Gastrocnemius medialis (tissue), 4 donors: ENCODE measurements around the gene TOB2. TPM values are rescaled to one million over a fixed set of nuclear protein-coding genes. Genes with fewer than 3 reads are reported as not detected.

Experiments
- ATAC-seq, 2 donors: fragments of 150-250 bp; one replicate each; pipeline ENCODE4 v1.9.1; 2016
- DNase-seq, 2 donors: peaks; one replicate each; pipeline ENCODE4 v3.0.0-alpha.2; 2019
- H3K27ac ChIP-seq, 4 donors: fragments of 200-600 bp; sonication (generic); 1 replicate in 1 of 4; 2 replicates in 3 of 4; pipeline ENCODE4 v1.5.1; 2016 to 2018; ENCODE audit warnings: mild to moderate bottlenecking in 2 of 4, moderate library complexity in 1 of 4
- H3K27me3 ChIP-seq, 3 donors: fragments of 200-600 bp; sonication (generic) in 2 of 3; 1 replicate in 1 of 3; 2 replicates in 2 of 3; pipeline versions ENCODE4 v1.5.1 to v1.6.0; 2016 to 2019; ENCODE audit warnings: mild to moderate bottlenecking in 1 of 3, moderate library complexity in 1 of 3
- H3K36me3 ChIP-seq, 2 donors: fragments of 200-600 bp; sonication (generic) in 1 of 2; one replicate each; pipeline ENCODE4 v1.5.1; 2017 to 2018
- H3K4me1 ChIP-seq, 2 donors: fragments of 200-600 bp; sonication (generic) in 1 of 2; one replicate each; pipeline ENCODE4 v1.5.1; 2016 to 2017; ENCODE audit warnings: mild to moderate bottlenecking in 2 of 2
- H3K4me3 ChIP-seq, 4 donors: fragments of 200-600 bp; sonication (generic) in 3 of 4; 1 replicate in 1 of 4; 2 replicates in 3 of 4; pipeline ENCODE4 v1.5.1; 2016 to 2019; ENCODE audit warnings: mild to moderate bottlenecking in 2 of 4
- H3K9me3 ChIP-seq, 3 donors: fragments of 200-600 bp; sonication (generic) in 2 of 3; 1 replicate in 1 of 3; 2 replicates in 2 of 3; pipeline ENCODE4 v1.5.1; 2016 to 2019
- CTCF ChIP-seq, 5 experiments: fragments of 450-650 bp in 3 of 5; fragments of 200-600 bp in 2 of 5; sonication (generic) in 2 of 5; IDR thresholded peaks in 4 of 5; conservative IDR thresholded peaks in 1 of 5; 1 replicate in 4 of 5; 2 replicates in 1 of 5; pipeline ENCODE4 v1.5.1; 2016 to 2019; ENCODE audit warnings: antibody characterized with exemption in 5 of 5, mild to moderate bottlenecking in 3 of 5, moderate library complexity in 3 of 5
- POLR2A ChIP-seq, 2 donors: fragments of 450-650 bp; IDR thresholded peaks; one replicate each; pipeline ENCODE4 v1.6.1; 2017; ENCODE audit warnings: antibody characterized with exemption in 2 of 2, mild to moderate bottlenecking in 2 of 2, moderate library complexity in 2 of 2
- in situ Hi-C, 4 donors: fragments of 200-750 bp; cut with MboI; loops; one replicate each; pipeline versions ENCODE4 v1.15.0 to v1.8.0; 2017; ENCODE audit warnings: low sequenced_read_pairs in 4 of 4
- intact Hi-C: fragments of 100-400 bp; cut with DNase I; formaldehyde crosslinking; loops from one replicate; pipeline ENCODE4 v1.15.1; 2023; ENCODE audit warnings: low total_unique reads
- total RNA-seq, 4 donors: library from RNA; depleted of rRNA; stranded (reverse); fragments of >200 nt; gene quantifications; one replicate each; pipeline versions ENCODE4 v1.1.0 to v1.2.3, GENCODE V29; 2016

Gene TOB2
- total RNA-seq, 4 donors from 2014 or later, result 48.1 to 93.6 (median 65.7) TPM

DNA sequence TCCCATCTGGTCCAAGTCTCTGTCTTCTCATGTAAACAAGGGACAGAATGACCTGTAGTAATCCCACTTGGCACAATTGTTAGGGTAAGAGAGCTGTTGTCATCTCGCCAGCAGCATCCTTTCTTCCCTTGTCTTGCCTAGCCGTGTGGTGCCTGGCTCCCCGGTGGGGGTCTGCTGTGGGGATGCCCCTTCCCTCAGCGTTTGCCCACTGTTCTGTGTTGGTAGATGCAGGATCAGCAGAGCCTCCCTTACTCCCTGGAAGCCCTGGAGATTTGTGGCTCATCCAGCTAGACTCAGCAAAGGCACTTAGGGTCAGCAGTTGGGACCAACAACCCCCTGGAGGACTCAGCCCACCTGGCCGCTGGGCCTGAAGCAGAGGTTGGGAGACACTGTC, 35.3 kb upstream of the TOB2 start:
- H3K4me1 ChIP-seq, result peaks cover 82 to 83% of the 10 kb centered on the region in 2 donors
- DNase-seq (peak in 1 of 2 donors; percentile 45), ATAC-seq (no peak)
- no peaks in the 10 kb centered on the region for H3K9me3 ChIP-seq
- in situ Hi-C loops (no loop called here), intact Hi-C loops (no loop called here)
- peak overlapping the region; percentile 96 to 98 (median 96) for H3K27ac ChIP-seq
- H3K4me3 ChIP-seq, result peak overlapping the region in 2 of 4 donors; percentile 22 to 49
- no peak for TF ChIP-seq POLR2A (IDR thresholded peaks at IDR 0.05)
- no peak for TF ChIP-seq CTCF (IDR thresholded peaks at IDR 0.05 in 4 of 5, conservative IDR thresholded peaks at IDR 0.05 in 1 of 5)
- H3K36me3 ChIP-seq, result no peaks in the 10 kb centered on the region
- no peaks in the 10 kb centered on the region for H3K27me3 ChIP-seq

- Histone ChIP-seq H3K27me3 (no peaks in the 10 kb centered on the region), H3K4me1 (peaks cover 79 to 83% of the 10 kb centered on the region in 2 donors), H3K4me3 (peak overlapping the region; percentile 22 to 49 (median 39)), H3K9me3 (no peaks in the 10 kb centered on the region), H3K36me3 (no peaks in the 10 kb centered on the region), H3K27ac (peak overlapping the region; percentile 96 to 98 (median 96))
- peak in 1 of 2 donors; percentile 24 for TF ChIP-seq POLR2A (IDR thresholded peaks at IDR 0.05)
- TF ChIP-seq CTCF (IDR thresholded peaks at IDR 0.05 in 4 of 5, conservative IDR thresholded peaks at IDR 0.05 in 1 of 5), result no peak
- DNase-seq (peak; percentile 81 to 90), ATAC-seq (peak; percentile 63 to 69)
- in situ Hi-C loops, result no loop called here
- intact Hi-C loops, result no loop called here
Observed at GRCh38 chr22:41481131-41481830, 34.7 kb upstream of the TOB2 start.

DNA sequence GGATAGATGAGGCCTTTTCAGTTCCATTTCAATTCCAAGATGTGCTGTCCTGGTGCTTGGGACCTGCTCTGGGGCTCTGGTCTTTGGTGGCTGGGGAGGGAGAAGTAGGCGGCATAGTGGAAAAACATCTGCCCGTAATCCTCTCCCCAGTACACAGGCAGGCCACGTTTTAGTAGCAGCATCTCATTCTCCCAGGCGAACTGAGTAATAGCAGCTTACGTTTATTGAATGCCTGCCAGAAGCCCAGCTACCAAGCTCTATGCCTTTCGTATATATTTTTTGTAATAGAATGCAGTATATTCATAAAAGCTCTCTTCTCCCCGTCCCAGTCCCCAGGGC, 33.8 kb upstream of the TOB2 start:
- TF ChIP-seq POLR2A (IDR thresholded peaks at IDR 0.05), result no peak
- no peak for TF ChIP-seq CTCF (IDR thresholded peaks at IDR 0.05 in 4 of 5, conservative IDR thresholded peaks at IDR 0.05 in 1 of 5)
- in situ Hi-C loops, result no loop called here
- peak in 1 of 2 donors; percentile 21 for ATAC-seq
- Histone ChIP-seq H3K4me1 (peaks cover 80 to 84% of the 10 kb centered on the region in 2 donors), H3K9me3 (no peaks in the 10 kb centered on the region), H3K36me3 (no peaks in the 10 kb centered on the region), H3K27ac (peak overlapping the region; percentile 96 to 98 (median 96)), H3K27me3 (no peaks in the 10 kb centered on the region), H3K4me3 (peak overlapping the region in 1 of 4 donors; percentile 49)
- DNase-seq, result no peak
- intact Hi-C loops, result no loop called here

DNA sequence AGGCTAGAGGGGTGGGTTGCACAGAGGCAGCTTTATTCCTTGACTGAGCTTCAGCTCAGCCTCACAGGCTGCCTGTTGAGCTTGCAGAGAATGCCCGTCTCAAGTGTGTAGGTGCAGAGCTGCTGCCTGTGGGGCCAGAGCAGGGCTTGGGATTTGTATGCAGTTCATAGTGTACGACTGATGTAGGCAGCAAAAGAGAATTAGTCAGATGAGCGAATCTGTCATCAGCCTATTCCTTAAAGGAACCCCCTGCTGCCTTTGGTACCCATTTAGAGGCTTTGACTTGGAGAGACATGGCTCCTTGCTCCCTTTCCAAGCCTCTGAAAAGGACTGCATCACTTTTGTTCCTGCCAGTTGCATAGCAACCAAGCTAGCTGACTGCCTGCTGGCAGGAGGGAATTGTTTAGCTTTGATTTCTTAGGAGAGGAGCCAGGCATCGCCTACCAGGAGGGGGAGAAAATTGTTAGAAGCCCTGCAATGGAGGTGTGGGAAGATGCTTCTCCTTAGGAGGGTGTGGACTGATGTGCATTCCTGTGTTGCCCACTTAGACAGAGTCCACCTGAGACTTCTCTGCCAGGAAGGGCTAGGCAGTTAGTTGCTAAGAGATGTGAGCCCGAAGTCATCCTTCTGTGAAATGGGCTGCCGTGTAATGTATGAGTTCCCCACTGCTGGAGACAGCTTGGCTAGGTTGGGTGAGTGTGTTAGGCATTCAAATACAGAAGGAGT, 33.2 kb upstream of the TOB2 start:
- no peaks in the 10 kb centered on the region for H3K36me3 ChIP-seq
- ATAC-seq, result peak; percentile 6 to 21
- no peaks in the 10 kb centered on the region for H3K27me3 ChIP-seq
- peak overlapping the region; percentile 96 to 98 (median 96) for H3K27ac ChIP-seq
- H3K4me3 ChIP-seq, result peak overlapping the region in 2 of 4 donors; percentile 9 to 16
- DNase-seq, result peak in 1 of 2 donors; percentile 52
- in situ Hi-C loops (loop anchor here in 1 of 4 donors (10.0 kb wide), 1 partner anchor 75 kb away; no protein-coding TSS in a partner anchor), intact Hi-C loops (loop anchor here (1.0 to 2.0 kb wide), 2 partner anchors 33 to 70 kb away; no protein-coding TSS in a partner anchor)
- peaks cover 75 to 83% of the 10 kb centered on the region in 2 donors for H3K4me1 ChIP-seq
- no peaks in the 10 kb centered on the region for H3K9me3 ChIP-seq
- TF ChIP-seq POLR2A (IDR thresholded peaks at IDR 0.05) (no peak), CTCF (IDR thresholded peaks at IDR 0.05 in 4 of 5, conservative IDR thresholded peaks at IDR 0.05 in 1 of 5) (no peak)
